HEK293T (cell line): ENCODE results near the gene NUDT2.

Source experiments
- CTCF ChIA-PET: fragments of 350-600 bp; formaldehyde crosslinking; extraction: SDS; loops from one replicate; lab custom pipeline; 2021; ENCODE audit warnings: antibody characterized with exemption, inconsistent platforms; lab: Yijun Ruan, JAX
- POLR2A ChIA-PET: fragments of 350-600 bp; formaldehyde crosslinking; extraction: SDS; loops from one replicate; lab custom pipeline; 2020; ENCODE audit warnings: antibody characterized with exemption, inconsistent platforms; lab: Yijun Ruan, JAX
- DNase-seq: peaks from one replicate; pipeline ENCODE4 v3.0.0; 2012; ENCODE audit warnings: mixed read lengths; ENCODE audit errors: extremely low spot score
- ARNT ChIP-seq: fragments of 450-650 bp; IDR thresholded peaks from 2 replicates; pipeline ENCODE4 v1.6.1; 2017; ENCODE audit warnings: mild to moderate bottlenecking
- BHLHE40 ChIP-seq: fragments of 450-650 bp; IDR thresholded peaks from 2 replicates; pipeline ENCODE4 v1.6.1; 2016; ENCODE audit warnings: mild to moderate bottlenecking, moderate library complexity, borderline replicate concordance
- CTBP1 ChIP-seq: fragments of 450-650 bp; IDR thresholded peaks from 2 replicates; pipeline ENCODE4 v1.6.1; 2016; ENCODE audit warnings: borderline replicate concordance
- ELF4 ChIP-seq: fragments of 450-650 bp; IDR thresholded peaks from 2 replicates; pipeline ENCODE4 v1.6.1; 2017; ENCODE audit warnings: antibody characterized with exemption
- FOXA1 ChIP-seq: fragments of 450-650 bp; IDR thresholded peaks from 2 replicates; pipeline ENCODE4 v1.6.1; 2016; ENCODE audit warnings: mild to moderate bottlenecking
- FOXK2 ChIP-seq: fragments of 450-650 bp; IDR thresholded peaks from 2 replicates; pipeline ENCODE4 v1.6.1; 2016; ENCODE audit warnings: mild to moderate bottlenecking
- FOXM1 ChIP-seq: fragments of 450-650 bp; IDR thresholded peaks from 2 replicates; pipeline ENCODE4 v1.6.1; 2017; ENCODE audit warnings: mild to moderate bottlenecking, borderline replicate concordance
- HDGF ChIP-seq: fragments of 450-650 bp; IDR thresholded peaks from 2 replicates; pipeline ENCODE4 v1.6.1; 2017; ENCODE audit warnings: antibody characterized with exemption, borderline replicate concordance
- L3MBTL2 ChIP-seq: fragments of 450-650 bp; conservative IDR thresholded peaks from 2 replicates; pipeline ENCODE4 v1.6.1; 2016; ENCODE audit warnings: mild to moderate bottlenecking
- LEF1 ChIP-seq: fragments of 450-650 bp; IDR thresholded peaks from 2 replicates; pipeline ENCODE4 v1.6.1; 2017; ENCODE audit warnings: mild to moderate bottlenecking, borderline replicate concordance
- NFRKB ChIP-seq: fragments of 450-650 bp; IDR thresholded peaks from 2 replicates; pipeline ENCODE4 v1.6.1; 2016; ENCODE audit warnings: mild to moderate bottlenecking, moderate library complexity
- PKNOX1 ChIP-seq: fragments of 450-650 bp; IDR thresholded peaks from 2 replicates; pipeline ENCODE4 v1.6.1; 2016
- SP1 ChIP-seq: fragments of 450-650 bp; IDR thresholded peaks from 2 replicates; pipeline ENCODE4 v1.6.1; 2017
- SUZ12 ChIP-seq: fragments of 450-650 bp; IDR thresholded peaks from 2 replicates; pipeline ENCODE4 v1.6.1; 2016; ENCODE audit warnings: mild to moderate bottlenecking
- TARDBP ChIP-seq: fragments of 450-650 bp; IDR thresholded peaks from 2 replicates; pipeline ENCODE4 v1.6.1; 2016
- ZNF384 ChIP-seq: fragments of 450-650 bp; IDR thresholded peaks from 2 replicates; pipeline ENCODE4 v1.6.1; 2016

Gene NUDT2

DNA sequence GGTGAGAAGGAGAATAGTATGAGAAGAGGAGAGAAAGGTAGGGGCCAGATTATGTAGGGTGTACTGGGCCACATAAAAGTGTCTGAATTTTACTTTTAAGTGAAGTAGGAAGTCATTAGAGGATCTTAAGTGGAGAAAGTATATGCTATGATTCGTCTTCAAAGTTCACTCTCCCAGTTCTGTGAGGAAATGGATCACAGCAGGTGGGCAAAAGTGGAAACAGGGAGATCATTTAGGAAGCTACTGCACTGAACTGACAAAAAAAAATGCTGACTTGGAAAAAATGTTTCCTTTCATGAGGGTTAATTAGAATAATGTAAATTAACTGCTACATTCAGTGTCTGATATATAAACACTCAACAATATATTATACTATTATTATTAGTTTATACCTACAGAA is 2.7 kb upstream of the NUDT2 start:
- DNase-seq = no peak
- ChIA-PET POLR2A (no interaction called here), CTCF (interaction anchor here (0.6 kb wide), 1 partner anchor 262 kb away, joined by 3 read pairs; no protein-coding TSS in a partner anchor)
- TF ChIP-seq FOXK2 (no peak), TARDBP (no peak), ELF4 (no peak), HDGF (no peak), FOXM1 (no peak), SP1 (no peak), PKNOX1 (no peak), LEF1 (no peak), SUZ12 (no peak), CTBP1 (no peak), ZNF384 (no peak), ARNT (no peak)

DNA sequence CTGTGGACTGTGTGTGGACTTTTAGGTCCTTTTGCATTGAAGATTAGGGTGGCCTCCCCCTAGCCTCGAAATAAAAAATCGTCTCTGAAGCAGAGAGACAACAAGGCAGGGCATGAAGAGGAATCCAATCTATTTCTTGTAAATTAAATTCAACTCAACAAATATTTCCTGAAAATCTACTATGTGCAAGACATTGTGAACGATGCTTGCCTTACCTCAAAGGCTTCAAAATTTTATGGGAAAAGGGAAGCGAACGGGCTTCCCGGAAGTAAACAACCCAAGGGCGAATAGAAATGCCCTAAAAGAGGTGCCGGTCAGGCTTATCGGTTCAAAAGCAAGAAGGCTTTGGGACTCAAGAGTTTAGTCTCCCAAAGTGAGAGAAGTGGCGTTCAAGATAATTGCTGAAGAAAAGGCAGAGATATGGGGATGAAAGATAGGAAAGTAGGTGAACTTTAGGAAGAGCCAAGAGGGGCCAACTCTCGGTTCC is 826 bp upstream of the NUDT2 start:
- POLR2A ChIA-PET = no interaction called here
- CTCF ChIA-PET = no interaction called here
- DNase-seq = peak; percentile 27
- TF ChIP-seq FOXK2 = peak; percentile 77
- no peak for TF ChIP-seq ZNF384
- TF ChIP-seq ELF4 = peak; percentile 60

DNA sequence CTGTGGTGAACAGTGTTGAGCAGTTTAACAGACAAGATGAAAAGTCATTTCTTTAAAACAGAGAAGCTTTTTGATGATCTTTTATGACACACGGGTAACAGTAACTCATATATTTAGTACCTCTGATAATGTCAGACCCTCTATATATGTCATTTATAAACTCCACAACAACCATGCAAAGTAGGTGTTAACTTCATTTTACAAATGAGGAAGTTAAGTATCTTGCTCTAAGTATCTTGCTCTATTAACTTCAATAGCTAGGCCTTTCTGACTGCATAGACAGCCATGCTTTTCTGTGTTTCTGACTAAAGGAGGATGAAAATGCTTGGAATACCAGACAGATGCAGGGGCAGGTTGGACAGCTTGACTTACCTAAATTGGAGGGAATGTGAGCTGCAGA is 1.8 kb downstream of the NUDT2 start:
- DNase-seq = no peak
- no peak for TF ChIP-seq PKNOX1
- TF ChIP-seq FOXK2 = no peak
- no peak for TF ChIP-seq L3MBTL2
- TF ChIP-seq NFRKB = no peak
- TF ChIP-seq FOXM1 = no peak
- TF ChIP-seq ELF4 = no peak
- no peak for TF ChIP-seq CTBP1
- TF ChIP-seq SUZ12 = no peak
- TF ChIP-seq TARDBP = no peak
- TF ChIP-seq ARNT = no peak
- TF ChIP-seq BHLHE40 = no peak
- no peak for TF ChIP-seq HDGF
- TF ChIP-seq FOXA1 = no peak
- POLR2A ChIA-PET = interaction anchor here (0.8 kb wide), 1 partner anchor 152 kb away, joined by 3 read pairs; the partner anchor contains the start of gene UBAP1
- CTCF ChIA-PET = interaction anchor here (1.0 kb wide), 1 partner anchor 48 kb away, joined by 3 read pairs; no protein-coding TSS in a partner anchor

- ChIA-PET POLR2A (no interaction called here), CTCF (interaction anchor here (0.7 to 1.3 kb wide), 3 partner anchors 43 to 72 kb away, joined by 3 to 4 read pairs (median 4); no protein-coding TSS in a partner anchor)
- DNase-seq = peak; percentile 31
- TF ChIP-seq PKNOX1 (peak; percentile 41), ELF4 (no peak)
Observed at GRCh38 chr9:34332076-34332964, 3.0 kb downstream of the NUDT2 start.

DNA sequence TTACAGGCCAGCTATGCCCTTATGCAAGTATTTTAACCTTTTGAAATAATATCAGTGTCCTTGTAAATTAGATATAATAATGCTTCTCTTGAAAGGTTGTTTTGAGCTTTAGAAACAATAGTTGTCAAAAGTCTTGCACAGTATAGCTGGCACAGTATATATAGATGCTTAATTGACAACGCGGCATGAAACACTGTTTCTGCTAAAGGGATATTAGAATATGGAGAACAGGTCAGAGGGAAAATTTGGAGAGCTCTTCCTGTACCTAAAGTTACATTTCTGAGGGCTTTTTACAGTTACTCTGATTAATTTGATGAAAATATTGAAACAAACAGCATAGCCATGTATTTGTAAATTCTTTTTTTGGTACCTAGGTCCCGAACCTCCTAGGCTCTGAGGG is 4.5 kb downstream of the NUDT2 start:
- CTCF ChIA-PET = interaction anchor here (0.6 kb wide), 1 partner anchor 46 kb away, joined by 3 read pairs; no protein-coding TSS in a partner anchor
- no peak for DNase-seq
- POLR2A ChIA-PET = interaction anchor here (0.7 kb wide), 1 partner anchor 44 kb away, joined by 3 read pairs; no protein-coding TSS in a partner anchor
- TF ChIP-seq ZNF384 (no peak), FOXK2 (no peak), TARDBP (no peak), SUZ12 (no peak), SP1 (no peak), ELF4 (no peak), FOXM1 (no peak), BHLHE40 (no peak), ARNT (no peak), FOXA1 (no peak), L3MBTL2 (no peak), NFRKB (no peak), LEF1 (no peak), HDGF (no peak), PKNOX1 (no peak)
